Hematopoietic multipotent progenitor cell treated with erythropoietin and hydrocortisone succinate and interleukin-3 and kit ligand, for 8 days (in vitro differentiated cells): Measurements from ENCODE around the gene AKAP6.

Experiments used
- DNase-seq: peaks from one replicate; pipeline ENCODE4 v3.0.0-alpha.2; 2015

Gene AKAP6

GRCh38 chr14:32331206-32331605 is 2.1 kb downstream of the AKAP6 start:
- peak; percentile 62 for DNase-seq

- no peak for DNase-seq
Observed at GRCh38 chr14:32332415-32333316, 3.6 kb downstream of the AKAP6 start.

GRCh38 chr14:32336702-32337101 is 7.6 kb downstream of the AKAP6 start:
- DNase-seq: peak; percentile 53

GRCh38 chr14:32337759-32338158 is 8.7 kb downstream of the AKAP6 start:
- DNase-seq: no peak

GRCh38 chr14:32339188-32339587 is 10.1 kb downstream of the AKAP6 start:
- no peak for DNase-seq

GRCh38 chr14:32341947-32342846 is 13.1 kb downstream of the AKAP6 start:
- DNase-seq: no peak

- no peak for DNase-seq
Observed at GRCh38 chr14:32342847-32343194, 13.7 kb downstream of the AKAP6 start.

- no peak for DNase-seq
Observed at GRCh38 chr14:32343926-32344430, 14.9 kb downstream of the AKAP6 start.

GRCh38 chr14:32345311-32345791 is 16.3 kb downstream of the AKAP6 start:
- DNase-seq: no peak

GRCh38 chr14:32349322-32349721 is 20.2 kb downstream of the AKAP6 start:
- no peak for DNase-seq

- no peak for DNase-seq
Observed at GRCh38 chr14:32350020-32350419, 20.9 kb downstream of the AKAP6 start.

GRCh38 chr14:32352631-32353030 is 23.5 kb downstream of the AKAP6 start:
- DNase-seq: no peak

- DNase-seq: no peak
Observed at GRCh38 chr14:32354716-32355115, 25.6 kb downstream of the AKAP6 start.

GRCh38 chr14:32358781-32359180 is 29.7 kb downstream of the AKAP6 start:
- no peak for DNase-seq

- DNase-seq: no peak
Observed at GRCh38 chr14:32361674-32362073, 32.6 kb downstream of the AKAP6 start.

- no peak for DNase-seq
Observed at GRCh38 chr14:32363761-32364160, 34.7 kb downstream of the AKAP6 start.

GRCh38 chr14:32364941-32365340 is 35.8 kb downstream of the AKAP6 start:
- no peak for DNase-seq

- no peak for DNase-seq
Observed at GRCh38 chr14:32366256-32366879, 37.3 kb downstream of the AKAP6 start.

- DNase-seq: no peak
Observed at GRCh38 chr14:32366986-32367385, 37.9 kb downstream of the AKAP6 start.

- DNase-seq: no peak
Observed at GRCh38 chr14:32367516-32367915, 38.4 kb downstream of the AKAP6 start.

GRCh38 chr14:32368107-32368506 is 39.0 kb downstream of the AKAP6 start:
- no peak for DNase-seq

- DNase-seq: no peak
Observed at GRCh38 chr14:32370714-32371113, 41.6 kb downstream of the AKAP6 start.

GRCh38 chr14:32372154-32372553 is 43.1 kb downstream of the AKAP6 start:
- DNase-seq: no peak
